Activated T-cell treated with anti-CD3 and anti-CD28 coated beads, Interleukin-2, amount 50 U/mL, for 48 hours (primary cell): ENCODE measurements around the gene PCCA.

Source experiments
- DNase-seq, 2 experiments: peaks; one replicate each; pipeline ENCODE4 v3.0.0-alpha.2; 2020

Gene PCCA

GRCh38 chr13:100480676-100481075, 391.8 kb downstream of the PCCA start:
- no peak for DNase-seq

GRCh38 chr13:100483139-100483538, 394.2 kb downstream of the PCCA start:
- DNase-seq: no peak

DNA sequence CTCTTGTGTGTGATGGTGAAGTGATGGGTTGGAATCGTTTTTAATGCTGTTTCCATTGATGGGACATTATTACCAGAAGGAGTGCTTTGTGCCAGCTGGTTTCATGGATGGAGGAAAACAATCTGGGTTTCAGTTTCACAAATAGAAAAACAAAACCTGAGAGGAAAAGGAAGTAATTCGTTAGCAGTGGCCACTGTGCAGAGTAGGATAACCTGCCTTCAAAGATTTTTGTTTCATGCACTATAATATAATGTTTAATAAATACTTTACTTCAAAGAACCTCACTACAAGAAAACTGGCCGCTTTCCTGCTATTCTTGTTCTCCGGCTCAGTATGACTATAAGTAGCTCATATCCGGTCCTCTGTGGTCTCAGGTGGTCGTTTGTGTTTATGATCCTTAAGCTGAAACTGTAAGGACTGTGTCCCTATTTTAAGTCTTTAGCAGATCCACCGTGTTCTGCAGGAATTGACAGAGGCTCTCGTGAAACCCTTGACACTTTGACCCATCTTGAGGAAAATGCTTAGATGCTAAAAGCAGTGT, 395.0 kb downstream of the PCCA start:
- DNase-seq: no peak

GRCh38 chr13:100484702-100485101, 395.8 kb downstream of the PCCA start:
- DNase-seq: no peak

GRCh38 chr13:100485265-100485664, 396.4 kb downstream of the PCCA start:
- no peak for DNase-seq

DNA sequence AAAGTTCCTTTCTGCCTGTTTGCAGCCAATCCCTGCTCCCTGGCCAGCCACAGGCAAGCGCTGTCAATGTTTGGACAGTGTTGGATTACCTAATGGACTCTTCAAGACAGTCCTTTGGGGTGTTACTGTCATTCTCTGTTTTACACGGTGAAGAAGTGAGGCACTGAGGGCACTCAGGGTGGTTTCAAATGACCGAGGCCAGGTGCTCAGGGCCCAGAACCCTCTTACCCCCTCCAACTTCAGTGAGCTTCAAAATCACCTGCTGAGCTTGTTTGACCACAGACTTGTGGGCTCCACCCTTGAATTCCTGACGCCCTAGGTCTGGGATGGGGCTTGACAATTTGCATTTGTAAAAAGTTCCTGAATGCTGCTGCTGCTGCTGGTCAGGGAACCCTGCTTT, 401.8 kb downstream of the PCCA start:
- DNase-seq: no peak

DNA sequence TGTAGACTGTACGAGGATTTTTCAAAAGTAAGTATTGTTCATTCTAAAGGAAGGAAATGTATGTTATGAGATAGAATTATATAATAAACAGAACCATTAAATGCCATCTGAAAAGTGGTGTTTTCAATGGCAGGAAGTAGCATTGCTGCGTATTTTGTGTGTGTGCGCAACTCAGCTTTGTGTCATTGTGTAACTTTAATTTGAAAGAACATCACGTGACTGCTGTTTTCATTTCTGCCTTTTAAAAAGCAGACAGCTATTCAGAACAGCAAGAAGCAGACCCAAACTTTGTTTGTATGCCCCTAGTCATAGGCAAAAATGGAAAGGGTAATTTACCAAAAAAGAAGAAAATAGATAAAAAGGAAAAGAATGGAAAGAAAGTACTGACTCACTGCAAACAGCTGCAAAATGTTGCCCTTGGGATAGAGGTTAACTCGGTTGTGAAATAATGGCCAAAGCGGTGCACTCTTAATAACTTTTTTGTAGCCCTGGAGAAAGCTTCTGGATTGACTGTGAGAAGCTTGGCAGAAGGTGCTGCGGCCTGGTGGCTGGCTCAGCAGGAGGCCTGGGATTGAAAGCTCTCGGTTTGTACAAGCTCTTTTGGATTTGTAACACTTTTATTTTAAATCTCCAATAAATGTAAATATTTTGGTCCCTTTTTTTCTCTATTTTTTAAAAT, 402.4 kb downstream of the PCCA start:
- DNase-seq: no peak

DNA sequence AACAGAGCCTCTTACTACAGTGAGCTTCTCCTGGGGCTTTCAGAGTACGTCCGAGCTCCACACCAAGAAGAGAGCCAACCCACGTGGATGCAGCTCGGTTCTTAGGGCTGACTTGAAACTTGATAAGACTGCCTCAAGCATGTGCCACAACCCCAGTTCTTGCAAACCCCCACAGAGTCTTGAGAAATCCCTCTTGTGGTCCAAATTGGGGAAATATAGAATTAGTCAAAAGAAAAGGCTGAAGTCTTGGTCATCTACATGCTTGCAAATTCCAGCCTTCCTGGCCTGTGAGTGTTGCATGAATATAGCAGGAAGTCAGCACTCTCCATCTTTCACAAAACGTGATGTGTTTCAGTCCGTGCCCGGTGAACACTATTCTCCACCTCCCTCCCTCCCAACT, 404.5 kb downstream of the PCCA start:
- no peak for DNase-seq

- no peak for DNase-seq
These were observed 406.6 kb downstream of the PCCA start for GRCh38 chr13:100495455-100495854.

GRCh38 chr13:100497389-100497788, 408.5 kb downstream of the PCCA start:
- no peak for DNase-seq

DNA sequence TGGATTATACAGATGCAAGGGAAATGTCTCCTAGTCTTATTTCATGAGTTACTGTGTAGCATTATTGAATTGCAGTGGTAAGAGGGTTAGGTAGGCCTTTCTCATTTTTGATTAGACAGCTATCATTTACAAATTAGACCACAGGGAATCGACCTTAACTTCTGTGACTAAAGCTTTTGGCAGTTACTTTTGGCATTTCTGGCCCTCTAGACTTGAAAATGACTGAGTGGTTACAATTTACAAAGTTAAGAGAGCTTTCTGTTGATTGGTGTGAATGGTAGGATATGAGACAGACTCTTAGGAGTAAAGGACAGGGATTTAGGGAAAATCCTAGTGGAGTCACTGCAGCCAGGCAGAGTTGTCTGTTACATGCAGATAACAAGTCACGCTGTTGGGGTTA, 413.6 kb downstream of the PCCA start:
- no peak for DNase-seq

DNA sequence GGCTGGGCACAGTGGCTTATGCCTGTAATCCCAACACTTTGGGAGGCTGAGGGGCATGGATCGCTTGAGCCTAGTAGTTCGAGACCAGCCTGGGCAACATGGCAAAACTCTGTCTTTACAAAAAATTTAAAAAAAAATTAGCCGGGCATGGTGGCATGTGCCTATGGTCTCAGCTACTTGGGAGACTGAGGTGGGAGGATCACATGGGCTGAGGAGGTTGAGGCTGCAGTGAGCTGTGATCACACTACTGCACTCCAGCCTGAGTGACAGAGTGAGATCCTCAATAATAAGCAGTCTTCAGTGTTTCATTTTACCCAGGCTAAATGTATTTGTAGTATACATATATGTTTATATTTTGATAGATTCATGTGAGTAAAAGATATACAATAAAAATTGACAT, 414.7 kb downstream of the PCCA start:
- no peak for DNase-seq

GRCh38 chr13:100506154-100506553, 417.3 kb downstream of the PCCA start:
- DNase-seq: peak; percentile 58 to 62

- DNase-seq: peak; percentile 22 to 23
These were observed 417.9 kb downstream of the PCCA start for GRCh38 chr13:100506600-100507422.

GRCh38 chr13:100508455-100508854, 419.6 kb downstream of the PCCA start:
- no peak for DNase-seq

DNA sequence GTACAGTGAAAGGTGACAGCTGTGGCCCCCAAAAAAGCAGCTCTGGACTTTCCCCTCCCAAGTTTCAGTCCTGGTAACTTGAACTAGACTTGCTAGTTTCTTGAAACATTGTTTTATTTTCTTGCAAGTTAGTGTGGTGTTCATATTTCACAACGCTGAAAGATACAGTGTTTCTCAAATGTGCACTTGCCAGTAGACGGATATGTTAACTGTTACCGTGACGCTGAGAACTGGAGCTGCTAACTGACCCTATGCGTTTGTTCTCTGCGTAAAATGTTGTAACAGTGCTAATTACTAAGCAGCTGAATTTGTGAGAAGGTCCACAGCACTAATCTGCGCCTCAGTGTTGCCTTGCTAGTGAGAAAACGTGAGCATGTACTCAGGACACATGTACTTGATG, 420.1 kb downstream of the PCCA start:
- no peak for DNase-seq

- no peak for DNase-seq
These were observed 421.5 kb downstream of the PCCA start for GRCh38 chr13:100510208-100510957.

- DNase-seq: no peak
These were observed 422.6 kb downstream of the PCCA start for GRCh38 chr13:100511466-100511865.

- DNase-seq: no peak
These were observed 423.5 kb downstream of the PCCA start for GRCh38 chr13:100512422-100512821.

- DNase-seq: no peak
These were observed 424.3 kb downstream of the PCCA start for GRCh38 chr13:100513171-100513570.

- DNase-seq: no peak
These were observed 425.2 kb downstream of the PCCA start for GRCh38 chr13:100513987-100514670.

GRCh38 chr13:100514788-100515409, 426.0 kb downstream of the PCCA start:
- DNase-seq: peak; percentile 71 to 79
